AG04449 (cell line): ENCODE results near the gene KRT78.
"Not testable (repeated sequence)": the region's sequence is repeated elsewhere in the genome, so short reads cannot be mapped to it uniquely, and the experiment has no call there.

ENCODE experiments used
- CTCF ChIA-PET: fragments of 350-600 bp; formaldehyde crosslinking; extraction: SDS; loops from one replicate; lab custom pipeline; 2021; ENCODE audit warnings: antibody characterized with exemption; lab: Yijun Ruan, JAX
- POLR2A ChIA-PET: fragments of 400-600, 350-600 bp; formaldehyde crosslinking; extraction: SDS; loops from one replicate; lab custom pipeline; 2020; ENCODE audit warnings: antibody characterized with exemption, inconsistent platforms; lab: Yijun Ruan, JAX
- DNase-seq: peaks from one replicate; pipeline ENCODE4 v3.0.0-alpha.2; 2010; ENCODE audit warnings: low read depth, low spot score
- H3K4me3 ChIP-seq: 2 replicates; pipeline ENCODE4 v1.5.1; 2011; ENCODE audit warnings: low read depth, mild to moderate bottlenecking, control low read depth, low read length
- CTCF ChIP-seq: IDR thresholded peaks from one replicate; pipeline ENCODE4 v1.5.1; 2011; ENCODE audit warnings: mild to moderate bottlenecking, moderate library complexity, low read length, control low read depth, inconsistent platforms; ENCODE audit not compliant: insufficient read depth; ENCODE audit errors: missing control alignments

KRT78 gene

GRCh38 chr12:52865090-52865944, 16.5 kb upstream of the KRT78 start:
- CTCF ChIA-PET: interaction anchor here (0.6 to 24.1 kb wide), 30 partner anchors 8 to 719 kb away, joined by 3 to 951 read pairs (median 3); partner anchors contain the start of genes KRT74 and KRT78
- no peak overlapping the region for H3K4me3 ChIP-seq
- peak; percentile 94 for TF ChIP-seq CTCF
- POLR2A ChIA-PET: interaction anchor here (0.7 kb wide), 1 partner anchor 125 kb away, joined by 3 read pairs; no protein-coding TSS in a partner anchor
- no peak for DNase-seq

GRCh38 chr12:52862023-52862422, 13.2 kb upstream of the KRT78 start:
- no peak overlapping the region for H3K4me3 ChIP-seq
- ChIA-PET CTCF (interaction anchor here (0.8 to 1.4 kb wide), 3 partner anchors 9 to 280 kb away, joined by 3 to 4 read pairs (median 4); no protein-coding TSS in a partner anchor), POLR2A (no interaction called here)
- TF ChIP-seq CTCF: no peak
- no peak for DNase-seq

- ChIA-PET POLR2A (no interaction called here), CTCF (interaction anchor here (0.8 to 1.8 kb wide), 4 partner anchors 9 to 282 kb away, joined by 3 to 4 read pairs (median 4); no protein-coding TSS in a partner anchor)
- TF ChIP-seq CTCF: no peak
- no peak overlapping the region for H3K4me3 ChIP-seq
- no peak for DNase-seq
Measured at GRCh38 chr12:52861511-52861910, 12.7 kb upstream of the KRT78 start.

GRCh38 chr12:52860102-52860823, 11.5 kb upstream of the KRT78 start:
- no peak overlapping the region for H3K4me3 ChIP-seq
- no peak for TF ChIP-seq CTCF
- ChIA-PET POLR2A (no interaction called here), CTCF (interaction anchor here (0.7 to 2.1 kb wide), 9 partner anchors 9 to 488 kb away, joined by 3 to 12 read pairs (median 4); no protein-coding TSS in a partner anchor)
- peak; percentile 41 for DNase-seq

GRCh38 chr12:52857500-52857899, 8.7 kb upstream of the KRT78 start:
- ChIA-PET POLR2A (no interaction called here), CTCF (interaction anchor here (1.0 to 1.1 kb wide), 2 partner anchors 8 to 13 kb away, joined by 3 read pairs; no protein-coding TSS in a partner anchor)
- no peak for DNase-seq
- no peak for TF ChIP-seq CTCF
- no peak overlapping the region for H3K4me3 ChIP-seq

- TF ChIP-seq CTCF: no peak
- ChIA-PET POLR2A (no interaction called here), CTCF (interaction anchor here (1.0 to 1.7 kb wide), 3 partner anchors 9 to 14 kb away, joined by 3 to 4 read pairs (median 3); no protein-coding TSS in a partner anchor)
- DNase-seq: no peak
- no peak overlapping the region for H3K4me3 ChIP-seq
Measured at GRCh38 chr12:52856787-52857186, 8.0 kb upstream of the KRT78 start.

- H3K4me3 ChIP-seq, DNase-seq, POLR2A ChIA-PET: not testable (repeated sequence)
- CTCF ChIA-PET: interaction anchor here (1.7 kb wide), 1 partner anchor 11 kb away, joined by 4 read pairs; no protein-coding TSS in a partner anchor
Measured at GRCh38 chr12:52856077-52856476, 7.3 kb upstream of the KRT78 start.
